HL-60 (cell line): ENCODE data around the gene BAG3.

Experiments
- DNase-seq, 2 experiments: peaks; one replicate each; pipeline ENCODE4 v3.0.0-alpha.2; 2010 to 2020; ENCODE audit warnings: low read depth in 1 of 2, low spot score in 1 of 2
- H3K27ac ChIP-seq: fragments of 250-450 bp; sonication (Bioruptor Pico); replicated peaks from 2 replicates; pipeline ENCODE4 v1.5.1; 2020; ENCODE audit warnings: mild to moderate bottlenecking, moderate library complexity
- H3K27me3 ChIP-seq: fragments of 250-450 bp; sonication (Bioruptor Pico); 2 replicates; pipeline ENCODE4 v1.5.1; 2021; ENCODE audit warnings: mild to moderate bottlenecking, moderate library complexity; ENCODE audit not compliant: insufficient read depth, poor library complexity, severe bottlenecking
- H3K4me3 ChIP-seq: replicated peaks from 2 replicates; pipeline ENCODE4 v1.5.1; 2011; ENCODE audit warnings: mild to moderate bottlenecking, control low read depth, low read length; ENCODE audit not compliant: insufficient read depth
- CTCF ChIP-seq: IDR thresholded peaks from one replicate; pipeline ENCODE4 v1.5.1; 2011; ENCODE audit warnings: low read length, control low read depth, inconsistent platforms; ENCODE audit not compliant: insufficient read depth
- GABPA ChIP-seq: IDR thresholded peaks from 2 replicates; pipeline ENCODE4 v1.6.1; 2012; ENCODE audit warnings: low read depth
- POLR2AphosphoS5 ChIP-seq: IDR thresholded peaks from 2 replicates; pipeline ENCODE4 v1.6.1; 2012; ENCODE audit warnings: low read depth
- SPI1 ChIP-seq: IDR thresholded peaks from 2 replicates; pipeline ENCODE4 v1.6.1; 2012; ENCODE audit warnings: low read depth, mild to moderate bottlenecking, borderline replicate concordance
- TF ChIP-seq, protein P1 (sequence below): IDR thresholded peaks from 2 replicates; pipeline ENCODE4 v1.6.1; 2012; ENCODE audit warnings: low read depth; ENCODE audit not compliant: insufficient replicate concordance

Gene BAG3

DNA sequence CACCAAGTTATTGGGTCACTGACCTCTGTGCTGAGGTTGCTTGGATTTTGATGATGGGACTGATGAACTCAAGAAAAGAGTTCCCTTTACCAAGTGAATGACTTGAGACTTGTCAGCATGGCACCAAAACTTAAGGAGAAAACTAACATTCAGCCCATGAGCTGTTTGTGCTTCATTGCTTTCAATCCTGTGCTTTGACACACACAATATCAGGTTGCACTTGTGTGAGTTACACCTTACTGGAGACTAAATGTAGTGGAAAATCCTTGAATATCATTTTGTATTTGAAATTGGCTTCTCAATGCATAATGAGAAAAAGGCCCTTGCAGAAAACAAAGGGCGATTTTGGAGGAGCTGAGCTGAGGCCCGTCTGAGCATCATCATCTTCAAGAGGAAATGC is 2.7 kb downstream of the BAG3 start:
- Histone ChIP-seq H3K27me3 (peaks cover 3% of the 10 kb centered on the region), H3K27ac (no peak overlapping the region), H3K4me3 (no peak overlapping the region)
- TF ChIP-seq CTCF (no peak), POLR2AphosphoS5 (no peak), SPI1 (no peak), GABPA (no peak)
- TF ChIP-seq, protein P1, sequence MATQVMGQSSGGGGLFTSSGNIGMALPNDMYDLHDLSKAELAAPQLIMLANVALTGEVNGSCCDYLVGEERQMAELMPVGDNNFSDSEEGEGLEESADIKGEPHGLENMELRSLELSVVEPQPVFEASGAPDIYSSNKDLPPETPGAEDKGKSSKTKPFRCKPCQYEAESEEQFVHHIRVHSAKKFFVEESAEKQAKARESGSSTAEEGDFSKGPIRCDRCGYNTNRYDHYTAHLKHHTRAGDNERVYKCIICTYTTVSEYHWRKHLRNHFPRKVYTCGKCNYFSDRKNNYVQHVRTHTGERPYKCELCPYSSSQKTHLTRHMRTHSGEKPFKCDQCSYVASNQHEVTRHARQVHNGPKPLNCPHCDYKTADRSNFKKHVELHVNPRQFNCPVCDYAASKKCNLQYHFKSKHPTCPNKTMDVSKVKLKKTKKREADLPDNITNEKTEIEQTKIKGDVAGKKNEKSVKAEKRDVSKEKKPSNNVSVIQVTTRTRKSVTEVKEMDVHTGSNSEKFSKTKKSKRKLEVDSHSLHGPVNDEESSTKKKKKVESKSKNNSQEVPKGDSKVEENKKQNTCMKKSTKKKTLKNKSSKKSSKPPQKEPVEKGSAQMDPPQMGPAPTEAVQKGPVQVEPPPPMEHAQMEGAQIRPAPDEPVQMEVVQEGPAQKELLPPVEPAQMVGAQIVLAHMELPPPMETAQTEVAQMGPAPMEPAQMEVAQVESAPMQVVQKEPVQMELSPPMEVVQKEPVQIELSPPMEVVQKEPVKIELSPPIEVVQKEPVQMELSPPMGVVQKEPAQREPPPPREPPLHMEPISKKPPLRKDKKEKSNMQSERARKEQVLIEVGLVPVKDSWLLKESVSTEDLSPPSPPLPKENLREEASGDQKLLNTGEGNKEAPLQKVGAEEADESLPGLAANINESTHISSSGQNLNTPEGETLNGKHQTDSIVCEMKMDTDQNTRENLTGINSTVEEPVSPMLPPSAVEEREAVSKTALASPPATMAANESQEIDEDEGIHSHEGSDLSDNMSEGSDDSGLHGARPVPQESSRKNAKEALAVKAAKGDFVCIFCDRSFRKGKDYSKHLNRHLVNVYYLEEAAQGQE = no peak
- DNase-seq = no peak

DNA sequence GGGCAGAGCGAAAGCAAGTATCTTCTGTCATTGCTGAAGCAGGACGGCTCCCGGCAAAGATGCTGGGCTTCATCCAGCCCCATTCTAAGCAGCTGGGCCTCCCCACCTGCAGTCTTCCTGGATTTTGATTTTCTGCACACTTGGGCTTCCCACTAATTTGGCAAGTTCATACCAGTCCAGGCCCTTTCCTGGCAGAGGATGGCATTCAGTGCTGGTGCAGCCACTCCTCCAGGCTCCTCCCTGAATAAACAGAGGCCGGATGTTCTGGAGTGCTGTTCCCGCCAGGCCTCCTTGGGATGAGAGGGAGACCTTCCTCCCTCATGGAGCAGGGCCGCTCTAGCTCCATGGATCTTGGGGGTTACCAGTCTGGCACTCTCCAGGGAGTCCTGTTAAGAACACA is 3.4 kb downstream of the BAG3 start:
- DNase-seq = no peak
- Histone ChIP-seq H3K27ac (no peak overlapping the region), H3K4me3 (no peak overlapping the region), H3K27me3 (peaks cover 3% of the 10 kb centered on the region)
- no peak for TF ChIP-seq SPI1
- TF ChIP-seq GABPA = no peak
- TF ChIP-seq POLR2AphosphoS5 = no peak
- TF ChIP-seq, protein P1 = no peak
- TF ChIP-seq CTCF = no peak

DNA sequence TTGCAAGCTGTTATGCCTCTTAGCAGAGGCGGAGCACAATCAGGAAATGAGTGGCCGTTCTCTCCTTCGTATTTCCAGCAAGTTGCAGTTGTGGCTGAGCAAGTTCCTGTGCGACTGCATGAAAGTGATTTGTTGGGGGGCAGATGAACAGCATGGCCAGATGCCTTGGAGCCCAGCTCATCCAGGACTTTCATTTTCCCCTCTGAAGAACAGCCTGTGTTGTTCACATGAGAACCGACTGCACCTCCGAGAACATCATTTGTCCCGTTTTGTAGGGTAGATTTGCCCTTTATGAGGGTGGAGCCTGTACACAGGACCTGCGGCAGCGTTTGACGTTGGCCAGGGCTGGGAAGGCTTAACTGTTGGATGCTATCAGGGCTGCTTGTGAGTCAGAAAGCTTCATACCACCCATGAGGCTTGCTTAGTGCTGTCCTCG is 4.4 kb downstream of the BAG3 start:
- Histone ChIP-seq H3K27ac (no peak overlapping the region), H3K4me3 (no peak overlapping the region), H3K27me3 (peaks cover 3% of the 10 kb centered on the region)
- TF ChIP-seq GABPA (no peak), POLR2AphosphoS5 (no peak), SPI1 (no peak), CTCF (no peak)
- TF ChIP-seq, protein P1 = no peak
- DNase-seq = no peak
